CD4-positive, alpha-beta memory T cell (primary cell): Measurements from ENCODE around the gene SEC22B. TPM values are rescaled to one million over a fixed set of nuclear protein-coding genes. Genes with fewer than 3 reads are reported as not detected.
"Not testable (repeated sequence)": the region's sequence is repeated elsewhere in the genome, so short reads cannot be mapped to it uniquely, and the experiment has no call there.

Source experiments
- CTCF ChIA-PET: fragments of 350-600 bp; sonication (Branson Sonifier 250); formaldehyde crosslinking; loops from one replicate; lab custom pipeline; 2021; ENCODE audit warnings: inconsistent platforms; ENCODE audit not compliant: partially characterized antibody; lab: Charles Lee
- POLR2A ChIA-PET: fragments of 350-600 bp; sonication (Branson Sonifier 250); formaldehyde crosslinking; loops from one replicate; lab custom pipeline; 2021; ENCODE audit not compliant: partially characterized antibody; lab: Charles Lee
- DNase-seq, 5 donors: peaks; one replicate each; pipeline versions ENCODE4 v3.0.0 to v3.0.0-alpha.2; 2020 to 2022; ENCODE audit warnings: mixed read lengths in 1 of 5
- H3K27ac ChIP-seq: one replicate; pipeline ENCODE4 v1.7.0; 2013; ENCODE audit warnings: low read depth, low read length
- H3K27me3 ChIP-seq: 2 replicates; pipeline ENCODE4 v1.7.0; 2013; ENCODE audit warnings: mild to moderate bottlenecking, low read length, moderate library complexity; ENCODE audit not compliant: insufficient read depth
- H3K36me3 ChIP-seq: 2 replicates; pipeline ENCODE4 v1.7.0; 2013; ENCODE audit warnings: mild to moderate bottlenecking, low read length, moderate library complexity; ENCODE audit not compliant: insufficient read depth
- H3K4me1 ChIP-seq: 2 replicates; pipeline ENCODE4 v1.7.0; 2013; ENCODE audit warnings: mild to moderate bottlenecking, low read length, moderate library complexity; ENCODE audit not compliant: insufficient read depth
- H3K4me3 ChIP-seq, 2 donors: one replicate each; pipeline ENCODE4 v1.7.0; 2013; ENCODE audit warnings: low read length in 2 of 2, mild to moderate bottlenecking in 1 of 2
- H3K9me3 ChIP-seq, 2 donors: one replicate each; pipeline ENCODE4 v1.7.0; 2013; ENCODE audit warnings: low read length in 2 of 2, control low read depth in 1 of 2; ENCODE audit not compliant: control insufficient read depth in 1 of 2
- H3K27ac Mint-ChIP-seq, 7 donors: one replicate each; pipeline ENCODE4 v1.8.0; 2020 to 2021; ENCODE audit warnings: mixed read lengths in 7 of 7, mild to moderate bottlenecking in 6 of 7, inconsistent platforms in 3 of 7, moderate library complexity in 3 of 7
- H3K27me3 Mint-ChIP-seq, 2 donors: one replicate each; pipeline ENCODE4 v1.8.0; 2020 to 2021; ENCODE audit warnings: mixed read lengths in 2 of 2
- H3K36me3 Mint-ChIP-seq, 2 donors: one replicate each; pipeline ENCODE4 v1.8.0; 2020 to 2021; ENCODE audit warnings: mixed read lengths in 2 of 2, inconsistent platforms in 1 of 2, mild to moderate bottlenecking in 1 of 2
- H3K4me1 Mint-ChIP-seq, 4 donors: one replicate each; pipeline ENCODE4 v1.8.0; 2020 to 2021; ENCODE audit warnings: mixed read lengths in 4 of 4, mild to moderate bottlenecking in 1 of 4
- H3K4me3 Mint-ChIP-seq, 8 donors: one replicate each; pipeline ENCODE4 v1.8.0; 2020 to 2021; ENCODE audit warnings: mixed read lengths in 8 of 8, mild to moderate bottlenecking in 7 of 8, moderate library complexity in 6 of 8, inconsistent platforms in 3 of 8
- H3K9me3 Mint-ChIP-seq, 8 donors: one replicate each; pipeline ENCODE4 v1.8.0; 2020 to 2021; ENCODE audit warnings: mixed read lengths in 8 of 8, mild to moderate bottlenecking in 5 of 8, inconsistent platforms in 3 of 8, moderate library complexity in 1 of 8
- intact Hi-C: fragments of 100-400 bp; cut with micrococcal nuclease; formaldehyde crosslinking; loops from one replicate; pipeline ENCODE4 v1.15.1; 2023
- polyA plus RNA-seq, 2 donors: library from polyadenylated mRNA; unstranded; fragments of 300-500 nt; fragmentation: Illumina TruSeq; gene quantifications; one replicate each; pipeline ENCODE4 v1.2.3, GENCODE V29; 2021
- total RNA-seq, 2 experiments: library from RNA; stranded (reverse); gene quantifications; one replicate each; pipeline ENCODE4 v1.2.3, GENCODE V29; 2021

Gene SEC22B
- total and polyA plus RNA-seq, 4 experiments from 2014 or later = 13.9 to 45.2 (median 31.1) TPM

- peak overlapping the region in 7 of 8 donors; percentile 58 to 89 (median 79) for H3K4me3 Mint-ChIP-seq
- H3K27me3 Mint-ChIP-seq, H3K27ac ChIP-seq, CTCF ChIA-PET, DNase-seq, intact Hi-C loops, H3K27me3 ChIP-seq, H3K9me3 ChIP-seq, H3K9me3 Mint-ChIP-seq, H3K36me3 ChIP-seq, H3K4me3 ChIP-seq, POLR2A ChIA-PET, H3K36me3 Mint-ChIP-seq: not testable (repeated sequence)
- peak overlapping the region; percentile 40 to 91 (median 79) for H3K27ac Mint-ChIP-seq
- H3K4me1 ChIP-seq = peaks cover 11% of the 10 kb centered on the region
- H3K4me1 Mint-ChIP-seq = peaks cover 10 to 21% (median 14%) of the 10 kb centered on the region in 4 donors
These were observed 53.9 kb downstream of the SEC22B start for GRCh38 chr1:120122262-120122893.

DNA sequence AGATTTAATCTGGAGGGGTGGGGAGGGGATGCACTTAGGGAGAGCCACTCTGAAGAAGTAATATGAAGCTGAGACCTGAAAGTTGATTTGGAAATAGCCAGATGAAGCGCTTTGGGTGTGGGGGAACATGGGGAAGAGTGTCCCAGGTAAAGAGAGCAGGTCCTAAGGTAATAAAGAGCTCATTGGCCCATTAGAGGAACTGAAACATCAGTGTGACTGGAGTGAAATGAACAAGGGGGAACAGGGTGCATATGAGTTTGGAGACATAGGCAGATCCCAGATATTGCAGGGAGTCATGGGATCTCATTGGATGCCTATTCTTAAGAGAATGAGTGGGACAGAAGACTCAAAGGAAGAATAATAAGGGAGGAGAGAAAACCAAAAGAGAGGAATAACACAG is 54.5 kb downstream of the SEC22B start:
- H3K36me3 Mint-ChIP-seq, CTCF ChIA-PET, H3K4me3 ChIP-seq, DNase-seq, H3K9me3 ChIP-seq, POLR2A ChIA-PET, H3K27me3 ChIP-seq, H3K27ac ChIP-seq, H3K9me3 Mint-ChIP-seq, H3K27me3 Mint-ChIP-seq, intact Hi-C loops, H3K27ac Mint-ChIP-seq, H3K36me3 ChIP-seq: not testable (repeated sequence)
- peak overlapping the region in 4 of 8 donors; percentile 26 to 51 (median 34) for H3K4me3 Mint-ChIP-seq
- peaks cover 11% of the 10 kb centered on the region for H3K4me1 ChIP-seq
- H3K4me1 Mint-ChIP-seq = peaks cover 10 to 21% (median 14%) of the 10 kb centered on the region in 4 donors

DNA sequence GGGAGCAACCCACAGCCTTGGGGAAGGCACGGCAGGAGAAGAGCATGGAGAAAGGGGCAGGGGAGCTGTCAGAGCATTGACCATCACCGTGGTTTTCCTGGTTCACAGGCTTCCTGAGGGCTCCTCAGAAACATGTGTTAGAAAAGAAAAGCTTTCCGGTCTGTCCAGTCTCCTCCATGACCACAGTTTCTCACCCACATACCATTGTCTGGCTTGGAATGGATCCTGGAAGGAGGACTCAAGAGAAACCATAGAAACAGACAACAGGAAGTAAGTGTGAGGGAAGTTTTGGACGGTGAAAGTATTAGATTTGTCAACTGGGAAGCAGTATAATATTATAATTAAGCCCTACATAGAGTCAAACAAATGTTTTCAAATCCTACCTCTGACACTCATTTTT is 55.8 kb downstream of the SEC22B start:
- CTCF ChIA-PET, H3K27ac ChIP-seq, intact Hi-C loops, H3K9me3 Mint-ChIP-seq, H3K4me3 ChIP-seq, H3K36me3 Mint-ChIP-seq, H3K27me3 ChIP-seq, H3K36me3 ChIP-seq, H3K4me3 Mint-ChIP-seq, H3K9me3 ChIP-seq, POLR2A ChIA-PET, H3K27me3 Mint-ChIP-seq, DNase-seq: not testable (repeated sequence)
- H3K4me1 ChIP-seq = peaks cover 11% of the 10 kb centered on the region
- peak overlapping the region in 1 of 7 donors; percentile 2 for H3K27ac Mint-ChIP-seq
- peaks cover 10 to 21% (median 14%) of the 10 kb centered on the region in 4 donors for H3K4me1 Mint-ChIP-seq

- CTCF ChIA-PET, H3K4me1 ChIP-seq, H3K27ac ChIP-seq: not testable (repeated sequence)
These were observed 58.7 kb downstream of the SEC22B start for GRCh38 chr1:120117371-120118177.

GRCh38 chr1:120116094-120116493 is 60.2 kb downstream of the SEC22B start:
- H3K9me3 ChIP-seq, H3K4me1 ChIP-seq, H3K9me3 Mint-ChIP-seq, H3K36me3 ChIP-seq, H3K27ac Mint-ChIP-seq, H3K4me3 Mint-ChIP-seq, DNase-seq, POLR2A ChIA-PET, H3K36me3 Mint-ChIP-seq, H3K27me3 Mint-ChIP-seq, intact Hi-C loops, H3K27me3 ChIP-seq, H3K4me1 Mint-ChIP-seq, H3K27ac ChIP-seq, H3K4me3 ChIP-seq, CTCF ChIA-PET: not testable (repeated sequence)

More at GRCh38 chr1:120117371-120118177, 58.7 kb downstream of the SEC22B start:
- H3K4me1 Mint-ChIP-seq, H3K36me3 Mint-ChIP-seq, H3K4me3 Mint-ChIP-seq, H3K9me3 Mint-ChIP-seq, H3K4me3 ChIP-seq, intact Hi-C loops, H3K27me3 Mint-ChIP-seq, DNase-seq, H3K9me3 ChIP-seq, H3K27ac Mint-ChIP-seq, H3K27me3 ChIP-seq, H3K36me3 ChIP-seq, POLR2A ChIA-PET: not testable (repeated sequence)

- H3K4me1 Mint-ChIP-seq, H3K9me3 ChIP-seq, DNase-seq, H3K27ac Mint-ChIP-seq, CTCF ChIA-PET, H3K36me3 Mint-ChIP-seq, H3K27me3 Mint-ChIP-seq, H3K9me3 Mint-ChIP-seq, intact Hi-C loops, POLR2A ChIA-PET, H3K27ac ChIP-seq, H3K4me3 Mint-ChIP-seq, H3K4me1 ChIP-seq, H3K4me3 ChIP-seq, H3K36me3 ChIP-seq, H3K27me3 ChIP-seq: not testable (repeated sequence)
These were observed 63.2 kb downstream of the SEC22B start for GRCh38 chr1:120113134-120113533.

DNA sequence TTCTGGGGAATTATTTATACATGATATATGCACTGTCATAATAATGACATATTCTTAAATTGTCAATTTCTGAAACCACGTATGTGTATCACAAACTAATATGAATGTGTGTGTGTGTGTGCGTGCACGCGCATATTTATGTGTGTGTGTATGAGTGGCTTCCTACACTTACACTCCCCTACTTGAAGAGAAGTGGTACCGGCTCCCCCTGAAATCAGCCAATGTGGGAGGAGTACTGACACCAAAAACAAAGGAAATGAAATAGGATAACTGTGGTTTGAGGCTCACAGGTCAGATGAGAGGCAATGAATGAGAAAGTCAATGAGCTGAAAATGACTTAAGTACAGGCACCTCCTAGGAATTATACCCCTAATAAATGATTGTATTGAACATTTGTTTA is 64.1 kb downstream of the SEC22B start:
- H3K36me3 Mint-ChIP-seq, H3K4me3 ChIP-seq, H3K27ac Mint-ChIP-seq, H3K27me3 ChIP-seq, H3K27ac ChIP-seq, H3K27me3 Mint-ChIP-seq, intact Hi-C loops, H3K9me3 Mint-ChIP-seq, POLR2A ChIA-PET, H3K9me3 ChIP-seq, CTCF ChIA-PET, H3K4me1 Mint-ChIP-seq, H3K4me3 Mint-ChIP-seq, H3K36me3 ChIP-seq, DNase-seq, H3K4me1 ChIP-seq: not testable (repeated sequence)
